Activated T-cell treated with anti-CD3 and anti-CD28 coated beads for 1 hour (primary cell): Measurements from ENCODE around the gene NENF.
A peak's percentile ranks its signal among the peaks of the same experiment; 100 is the strongest.

Experiments used
- DNase-seq: peaks from one replicate; pipeline ENCODE4 v3.0.0-alpha.2; 2020; ENCODE audit warnings: low read depth

Gene NENF

DNA sequence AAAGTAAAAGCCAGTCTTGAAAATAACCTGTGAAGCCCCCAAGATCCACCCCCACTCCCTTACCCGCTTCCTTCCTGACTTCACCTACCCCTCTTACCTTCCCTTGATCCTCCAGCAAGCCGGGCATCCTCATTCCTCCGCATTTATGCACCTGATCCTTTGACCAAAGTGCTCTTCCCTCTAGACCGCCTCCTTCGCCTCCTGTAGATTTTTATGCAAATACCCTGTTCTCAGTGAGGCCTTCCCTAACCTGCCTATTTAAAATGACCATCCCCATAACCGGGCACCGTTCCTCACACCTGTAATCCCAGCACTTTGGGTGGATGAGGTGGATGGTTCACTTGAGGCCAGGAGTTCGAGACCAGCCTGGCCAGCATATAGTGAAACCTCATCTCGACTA lies 1.1 kb upstream of the NENF start:
- DNase-seq = no peak

- no peak for DNase-seq
Measured at GRCh38 chr1:212432272-212432660, 454 bp upstream of the NENF start.

GRCh38 chr1:212433577-212434462 lies 1.1 kb downstream of the NENF start:
- no peak for DNase-seq

GRCh38 chr1:212434992-212435391 lies 2.3 kb downstream of the NENF start:
- no peak for DNase-seq

- DNase-seq = no peak
Measured at GRCh38 chr1:212437179-212437798, 4.6 kb downstream of the NENF start.

GRCh38 chr1:212438831-212439237 lies 6.1 kb downstream of the NENF start:
- DNase-seq = no peak

GRCh38 chr1:212440419-212440818 lies 7.7 kb downstream of the NENF start:
- no peak for DNase-seq

- no peak for DNase-seq
Measured at GRCh38 chr1:212442408-212442807, 9.7 kb downstream of the NENF start.

GRCh38 chr1:212446333-212446732 lies 13.6 kb downstream of the NENF start:
- no peak for DNase-seq

DNA sequence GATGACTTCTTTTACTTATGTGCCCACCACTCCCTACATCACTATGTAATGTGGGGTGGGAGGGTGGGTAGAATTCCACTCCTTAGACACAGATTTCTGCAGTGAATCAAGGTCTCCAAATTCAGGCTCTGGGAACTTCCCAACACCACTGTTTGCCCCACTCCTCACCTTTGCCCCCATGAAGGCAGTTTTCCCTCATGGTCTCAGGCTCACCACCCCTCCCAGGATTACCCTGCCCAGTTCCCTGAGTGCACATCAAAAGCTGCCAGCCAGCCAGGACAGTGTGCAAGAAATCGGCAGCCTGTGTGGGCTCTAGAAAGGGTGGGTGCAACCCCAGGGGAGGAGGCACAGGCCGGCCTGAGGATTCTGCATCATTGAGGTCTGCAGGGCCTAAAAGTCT lies 14.8 kb downstream of the NENF start:
- no peak for DNase-seq

- no peak for DNase-seq
Measured at GRCh38 chr1:212450331-212450881, 17.7 kb downstream of the NENF start.

GRCh38 chr1:212451416-212452322 lies 18.9 kb downstream of the NENF start:
- no peak for DNase-seq

DNA sequence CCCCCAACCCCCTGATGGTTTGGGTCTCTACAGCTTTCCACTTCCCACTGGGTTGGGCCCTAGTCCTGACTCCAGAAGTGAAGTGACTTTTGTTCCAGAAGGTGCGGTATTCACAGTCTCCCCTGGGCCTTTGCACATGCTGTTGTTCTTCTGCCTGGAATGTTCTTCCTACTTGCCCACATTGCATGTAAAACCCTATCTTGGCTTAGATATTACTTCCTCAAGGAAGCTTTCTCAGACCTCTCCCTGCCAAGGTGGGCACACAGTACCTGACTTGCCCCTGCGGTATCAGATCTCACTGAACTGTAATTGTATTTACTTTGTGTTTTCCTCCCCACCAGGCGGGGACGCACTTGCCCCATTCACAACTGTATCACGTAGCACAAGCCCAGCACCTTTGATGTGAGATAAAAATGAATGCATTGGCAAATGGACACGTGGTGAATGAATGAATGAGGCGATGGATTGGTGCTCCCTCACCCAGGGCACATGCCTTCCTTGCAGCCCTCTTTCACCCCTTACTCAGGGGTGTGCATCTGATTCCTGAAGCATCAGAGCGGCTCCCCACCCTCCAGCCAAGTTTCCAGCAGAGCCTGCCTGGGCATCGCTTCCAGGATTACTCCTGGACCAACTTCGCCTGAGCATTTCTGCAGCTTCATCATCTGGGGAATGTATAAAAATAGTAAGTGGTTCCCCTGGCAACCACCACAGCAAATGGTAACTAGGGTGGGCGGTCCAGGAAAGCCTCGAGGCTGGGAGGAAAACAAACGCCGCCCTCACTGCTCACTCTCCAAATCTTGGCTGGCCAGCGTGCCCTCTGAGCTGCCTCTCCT lies 19.8 kb downstream of the NENF start:
- DNase-seq = no peak

DNA sequence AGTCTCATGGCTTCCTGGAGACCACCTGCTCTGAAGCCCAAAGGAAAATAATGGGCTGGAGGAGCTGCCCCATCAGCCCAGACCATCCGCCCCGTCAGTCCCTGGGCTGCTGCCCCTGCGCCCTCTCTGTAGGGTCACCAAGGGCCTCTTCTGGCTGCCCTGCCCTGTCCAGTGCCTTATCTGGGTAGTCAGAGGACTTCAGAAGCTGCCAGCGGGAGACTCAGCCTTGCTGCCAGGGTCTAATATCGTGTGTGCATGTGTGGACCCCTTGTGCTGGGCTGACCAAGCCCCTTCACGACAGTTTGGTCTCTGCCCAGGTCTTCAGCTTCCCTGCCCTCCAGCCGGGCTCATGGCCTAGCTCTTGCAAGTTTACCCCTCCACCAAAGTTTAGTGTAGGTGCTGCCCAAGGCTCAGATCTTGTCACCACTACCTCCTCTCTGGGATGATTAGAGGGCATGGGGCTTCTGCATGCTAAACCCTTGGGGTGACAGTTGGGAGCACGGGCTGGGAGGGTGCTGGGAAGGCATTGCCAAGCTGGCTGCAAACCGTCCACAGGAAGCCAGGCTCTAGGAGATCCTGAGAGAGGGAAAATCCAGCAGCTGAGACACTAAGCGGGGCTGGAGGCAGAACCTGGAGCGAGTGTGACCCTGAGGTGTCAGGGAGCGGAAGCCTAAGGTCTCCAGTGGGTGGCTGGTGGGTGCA lies 20.6 kb downstream of the NENF start:
- DNase-seq = no peak

DNA sequence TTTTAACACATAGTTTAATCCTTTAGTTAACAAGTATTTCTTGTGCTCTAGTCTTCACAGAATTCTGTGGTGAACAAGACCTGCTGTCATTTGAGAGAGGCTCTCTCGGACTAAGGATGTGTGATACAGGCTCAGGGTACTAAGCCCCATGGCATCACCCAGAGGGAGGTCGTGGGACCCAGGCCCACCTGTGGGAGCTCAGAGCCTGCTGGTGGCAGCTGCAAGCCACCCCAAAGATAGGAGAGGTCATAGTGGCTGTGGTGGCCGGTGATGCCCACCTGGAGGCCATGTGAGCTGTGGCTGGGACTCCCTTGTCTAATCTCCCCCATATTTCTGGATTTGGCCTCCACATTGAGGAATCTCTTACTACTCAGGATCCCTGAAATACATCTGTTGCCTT lies 22.0 kb downstream of the NENF start:
- no peak for DNase-seq

DNA sequence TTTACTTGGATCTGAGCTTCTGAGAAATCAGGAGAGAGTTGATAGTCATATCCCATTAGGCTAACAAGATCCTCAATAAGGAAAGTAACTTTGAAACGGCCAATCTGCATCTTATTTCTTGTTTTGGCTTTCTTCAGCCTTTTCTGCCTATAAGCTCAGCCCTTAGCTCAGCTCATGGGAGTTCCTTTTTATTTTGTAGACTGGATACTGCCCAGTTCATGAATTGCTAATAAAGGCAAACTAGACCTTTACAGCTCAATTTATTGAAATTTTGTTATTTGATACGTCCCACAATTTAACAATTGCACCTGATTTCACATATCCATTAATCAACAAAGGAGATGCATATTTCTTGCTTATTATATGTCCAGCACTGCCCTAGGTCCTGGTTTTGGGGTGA lies 22.7 kb downstream of the NENF start:
- DNase-seq = no peak

- peak; percentile 84 for DNase-seq
Measured at GRCh38 chr1:212455803-212456528, 23.2 kb downstream of the NENF start.

DNA sequence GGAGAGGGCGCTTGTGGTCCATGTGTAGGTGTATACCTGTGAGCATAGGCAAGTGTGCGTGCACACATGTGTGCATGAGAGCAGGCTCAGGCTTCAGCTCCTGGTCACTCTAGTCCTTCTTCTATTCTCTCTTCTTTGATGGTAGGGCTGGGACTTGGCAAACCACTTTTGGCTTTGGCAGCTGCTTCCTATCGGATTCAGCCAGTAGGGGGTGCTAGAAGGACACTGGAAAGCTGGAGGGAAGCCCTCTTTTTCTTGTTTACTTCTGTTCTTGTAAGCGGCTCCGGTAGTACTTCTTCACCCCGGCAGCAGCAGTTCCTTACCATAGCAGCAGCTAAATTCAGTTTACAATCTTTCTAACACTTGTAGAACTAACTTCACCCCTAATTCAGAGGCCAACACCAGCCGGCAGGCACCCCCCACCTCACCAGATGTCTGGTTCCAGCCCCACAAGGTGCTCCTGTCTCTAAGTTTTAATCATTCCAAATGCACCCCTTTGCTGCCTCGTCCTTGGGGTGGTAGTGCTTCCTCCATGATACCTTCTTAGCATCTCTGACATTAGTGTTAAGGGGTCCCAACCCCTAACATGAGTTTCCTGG lies 25.1 kb downstream of the NENF start:
- DNase-seq = peak; percentile 36

DNA sequence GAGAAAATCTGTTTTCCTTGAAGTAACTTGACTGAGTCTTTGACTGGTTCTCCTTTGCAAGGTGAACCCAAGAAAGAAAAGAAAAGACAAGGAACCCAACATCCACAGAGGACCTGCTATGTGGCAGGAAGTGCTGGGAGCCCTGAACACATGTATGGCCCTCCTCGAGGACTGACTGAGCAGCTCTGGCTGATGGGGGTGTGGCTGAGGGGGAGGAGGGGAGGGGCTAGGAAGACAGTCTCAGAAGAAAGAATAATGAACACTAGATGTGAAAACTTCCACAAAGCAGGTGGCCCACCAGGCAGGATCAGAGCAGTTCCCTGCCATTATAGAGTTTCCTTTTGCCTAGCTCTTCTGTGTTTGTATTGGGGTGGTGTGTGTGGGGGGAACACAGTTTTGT lies 26.1 kb downstream of the NENF start:
- DNase-seq = no peak

- no peak for DNase-seq
Measured at GRCh38 chr1:212459656-212460055, 26.9 kb downstream of the NENF start.
